ENCODE data around the gene IL10RB.

Gene IL10RB

DNA sequence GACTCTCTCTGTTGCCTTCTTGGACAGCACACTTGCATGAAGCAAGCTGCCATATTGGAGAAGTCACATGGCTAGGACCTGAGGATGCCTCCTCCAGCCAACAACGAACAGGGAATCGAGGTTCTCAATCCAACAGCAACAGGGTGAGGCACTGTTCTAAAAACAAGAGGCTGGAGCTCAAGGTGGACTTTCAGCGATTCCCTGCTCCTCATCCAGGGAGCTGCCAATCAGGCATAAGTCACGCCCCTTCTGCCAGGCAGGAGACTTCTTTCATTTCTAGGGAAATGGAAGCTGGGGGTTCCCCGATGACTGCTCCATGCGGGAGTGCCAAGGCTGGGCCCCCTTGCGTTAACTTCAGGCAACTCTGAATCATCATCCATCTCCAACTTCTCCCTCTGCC, 35.9 kb downstream of the IL10RB start:
- H3K27me3 ChIP-seq (ENCODE audit: insufficient read depth, low read length, poor library complexity) = no peaks in the 10 kb centered on the region
- DNase-seq (no peak), ATAC-seq (ENCODE audit: insufficient read depth, low read depth) (no peak)
- H3K4me3 ChIP-seq (ENCODE audit: low read depth in 1 of 2, low read length in 2 of 2) = peak overlapping the region in 1 of 2 experiments; percentile 2; a peak in 1 of 4 replicates
- no peaks in the 10 kb centered on the region for H4K20me1 ChIP-seq (ENCODE audit: insufficient read depth, low read length)
- H3K36me3 ChIP-seq (ENCODE audit: insufficient read depth, low read length) = no peaks in the 10 kb centered on the region
- H2AFZ ChIP-seq (ENCODE audit: low read depth, low read length) = peak overlapping the region; percentile 31; the same call in 1 of the 2 replicates
- H3K27ac ChIP-seq (ENCODE audit: low read length) = peak overlapping the region; percentile 87
- TF ChIP-seq, protein P1, sequence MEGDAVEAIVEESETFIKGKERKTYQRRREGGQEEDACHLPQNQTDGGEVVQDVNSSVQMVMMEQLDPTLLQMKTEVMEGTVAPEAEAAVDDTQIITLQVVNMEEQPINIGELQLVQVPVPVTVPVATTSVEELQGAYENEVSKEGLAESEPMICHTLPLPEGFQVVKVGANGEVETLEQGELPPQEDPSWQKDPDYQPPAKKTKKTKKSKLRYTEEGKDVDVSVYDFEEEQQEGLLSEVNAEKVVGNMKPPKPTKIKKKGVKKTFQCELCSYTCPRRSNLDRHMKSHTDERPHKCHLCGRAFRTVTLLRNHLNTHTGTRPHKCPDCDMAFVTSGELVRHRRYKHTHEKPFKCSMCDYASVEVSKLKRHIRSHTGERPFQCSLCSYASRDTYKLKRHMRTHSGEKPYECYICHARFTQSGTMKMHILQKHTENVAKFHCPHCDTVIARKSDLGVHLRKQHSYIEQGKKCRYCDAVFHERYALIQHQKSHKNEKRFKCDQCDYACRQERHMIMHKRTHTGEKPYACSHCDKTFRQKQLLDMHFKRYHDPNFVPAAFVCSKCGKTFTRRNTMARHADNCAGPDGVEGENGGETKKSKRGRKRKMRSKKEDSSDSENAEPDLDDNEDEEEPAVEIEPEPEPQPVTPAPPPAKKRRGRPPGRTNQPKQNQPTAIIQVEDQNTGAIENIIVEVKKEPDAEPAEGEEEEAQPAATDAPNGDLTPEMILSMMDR (IDR thresholded peaks at IDR 0.05; ENCODE audit: borderline replicate concordance, extremely low read depth, low read length, poor library complexity, severe bottlenecking) = no peak
- no peak for TF ChIP-seq EZH2 (IDR thresholded peaks at IDR 0.05; ENCODE audit: borderline replicate concordance, low read depth, low read length, severe bottlenecking)
- peaks cover 78% of the 10 kb centered on the region for H3K4me1 ChIP-seq (ENCODE audit: insufficient read depth, low read length)
- H3K9ac ChIP-seq (ENCODE audit: low read depth, low read length) = peak overlapping the region; percentile 41
- H3K79me2 ChIP-seq (ENCODE audit: insufficient read depth, low read length) = no peaks in the 10 kb centered on the region
- H3K4me2 ChIP-seq (ENCODE audit: insufficient read depth, low read length) = peak overlapping the region; percentile 36; the same call in 1 of the 2 replicates
- no peaks in the 10 kb centered on the region for H3K9me3 ChIP-seq (ENCODE audit: insufficient read depth, low read length, severe bottlenecking)

DNA sequence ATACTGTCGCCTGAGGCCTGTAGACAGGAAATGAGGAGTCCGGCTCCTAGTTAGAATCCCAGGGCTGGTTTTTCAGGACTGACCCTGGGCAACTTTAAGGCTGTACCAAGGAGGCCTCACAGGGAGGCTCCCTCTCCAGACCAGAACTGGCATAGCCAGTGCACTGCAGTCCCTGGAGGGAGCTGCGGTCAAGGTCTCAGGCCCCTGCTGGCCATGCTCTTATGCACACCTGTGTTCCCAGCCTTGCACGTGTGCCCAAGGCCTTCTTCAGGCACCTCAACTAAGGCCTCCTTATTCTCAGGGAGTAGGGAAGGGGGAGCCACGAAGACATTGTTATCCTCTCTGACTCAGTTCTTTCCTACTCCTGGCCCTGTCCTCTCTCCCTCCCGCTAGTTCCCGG, 36.6 kb downstream of the IL10RB start:
- Histone ChIP-seq H3K79me2 (ENCODE audit: insufficient read depth, low read length) (no peaks in the 10 kb centered on the region), H3K27ac (ENCODE audit: low read length) (peak overlapping the region; percentile 87), H4K20me1 (ENCODE audit: insufficient read depth, low read length) (no peaks in the 10 kb centered on the region), H2AFZ (ENCODE audit: low read depth, low read length) (no peak overlapping the region), H3K4me3 (ENCODE audit: low read depth in 1 of 2, low read length in 2 of 2) (no peak overlapping the region), H3K9ac (ENCODE audit: low read depth, low read length) (no peak overlapping the region), H3K27me3 (ENCODE audit: insufficient read depth, low read length, poor library complexity) (no peaks in the 10 kb centered on the region), H3K36me3 (ENCODE audit: insufficient read depth, low read length) (no peaks in the 10 kb centered on the region), H3K4me2 (ENCODE audit: insufficient read depth, low read length) (no peak overlapping the region), H3K9me3 (ENCODE audit: insufficient read depth, low read length, severe bottlenecking) (no peaks in the 10 kb centered on the region), H3K4me1 (ENCODE audit: insufficient read depth, low read length) (peaks cover 86% of the 10 kb centered on the region)
- DNase-seq (no peak), ATAC-seq (ENCODE audit: insufficient read depth, low read depth) (no peak)
- TF ChIP-seq, protein P1 (IDR thresholded peaks at IDR 0.05; ENCODE audit: borderline replicate concordance, extremely low read depth, low read length, poor library complexity, severe bottlenecking) = no peak

DNA sequence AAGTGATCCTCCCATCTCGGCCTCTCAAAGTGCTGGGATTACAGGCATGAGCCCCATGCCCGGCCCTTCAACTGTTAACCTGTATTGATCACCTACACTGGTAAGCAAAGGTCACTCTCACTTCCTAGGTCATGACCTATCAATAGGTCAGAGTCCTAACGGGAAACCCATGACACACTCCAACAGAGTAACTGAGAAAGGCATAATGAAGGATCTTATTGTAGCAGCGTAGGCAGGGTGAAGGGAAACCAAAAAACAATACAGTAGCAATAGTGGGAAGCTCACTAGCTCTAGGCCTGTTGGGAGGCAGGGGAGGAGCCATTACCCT, 39.1 kb downstream of the IL10RB start:
- Histone ChIP-seq H3K4me2 (ENCODE audit: insufficient read depth, low read length) (no peak overlapping the region), H4K20me1 (ENCODE audit: insufficient read depth, low read length) (no peaks in the 10 kb centered on the region), H3K4me1 (ENCODE audit: insufficient read depth, low read length) (peaks cover 97% of the 10 kb centered on the region), H3K9me3 (ENCODE audit: insufficient read depth, low read length, severe bottlenecking) (no peaks in the 10 kb centered on the region), H3K4me3 (ENCODE audit: low read depth in 1 of 2, low read length in 2 of 2) (no peak overlapping the region), H3K27me3 (ENCODE audit: insufficient read depth, low read length, poor library complexity) (no peaks in the 10 kb centered on the region), H3K79me2 (ENCODE audit: insufficient read depth, low read length) (no peaks in the 10 kb centered on the region), H3K27ac (ENCODE audit: low read length) (peak overlapping the region; percentile 58), H2AFZ (ENCODE audit: low read depth, low read length) (no peak overlapping the region), H3K36me3 (ENCODE audit: insufficient read depth, low read length) (no peaks in the 10 kb centered on the region), H3K9ac (ENCODE audit: low read depth, low read length) (no peak overlapping the region)
- TF ChIP-seq, protein P1 (IDR thresholded peaks at IDR 0.05; ENCODE audit: borderline replicate concordance, extremely low read depth, low read length, poor library complexity, severe bottlenecking) = no peak
- TF ChIP-seq EZH2 (IDR thresholded peaks at IDR 0.05; ENCODE audit: borderline replicate concordance, low read depth, low read length, severe bottlenecking) = no peak
- peak; percentile 1 for DNase-seq
- ATAC-seq (ENCODE audit: insufficient read depth, low read depth) = no peak

DNA sequence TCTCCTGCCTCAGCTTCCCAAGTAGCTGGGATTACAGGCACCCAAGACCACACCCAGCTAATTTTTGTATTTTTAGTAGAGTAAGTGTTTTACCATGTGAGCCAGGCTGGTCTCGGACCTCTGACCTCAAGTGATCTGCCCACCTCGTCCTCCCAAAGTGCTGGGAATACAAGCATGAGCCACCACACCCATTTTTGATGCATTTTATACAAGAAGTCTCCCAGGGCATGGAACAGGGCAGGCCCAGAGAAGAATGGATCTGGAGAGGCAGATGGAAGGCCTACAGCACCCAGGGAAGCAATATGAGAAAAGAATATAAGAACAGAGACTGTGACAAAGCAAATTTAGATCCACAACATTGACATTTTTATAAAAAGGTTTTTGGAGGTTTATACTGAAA, 39.8 kb downstream of the IL10RB start:
- Histone ChIP-seq H3K4me2 (ENCODE audit: insufficient read depth, low read length) (no peak overlapping the region), H2AFZ (ENCODE audit: low read depth, low read length) (no peak overlapping the region), H3K27me3 (ENCODE audit: insufficient read depth, low read length, poor library complexity) (no peaks in the 10 kb centered on the region), H3K36me3 (ENCODE audit: insufficient read depth, low read length) (no peaks in the 10 kb centered on the region), H3K4me3 (ENCODE audit: low read depth in 1 of 2, low read length in 2 of 2) (no peak overlapping the region), H3K9me3 (ENCODE audit: insufficient read depth, low read length, severe bottlenecking) (no peaks in the 10 kb centered on the region), H3K79me2 (ENCODE audit: insufficient read depth, low read length) (no peaks in the 10 kb centered on the region), H4K20me1 (ENCODE audit: insufficient read depth, low read length) (no peaks in the 10 kb centered on the region), H3K27ac (ENCODE audit: low read length) (peak overlapping the region; percentile 44; the same call in 1 of the 2 replicates), H3K9ac (ENCODE audit: low read depth, low read length) (no peak overlapping the region), H3K4me1 (ENCODE audit: insufficient read depth, low read length) (peaks cover 91% of the 10 kb centered on the region)
- TF ChIP-seq, protein P1 (IDR thresholded peaks at IDR 0.05; ENCODE audit: borderline replicate concordance, extremely low read depth, low read length, poor library complexity, severe bottlenecking) = no peak
- TF ChIP-seq EZH2 (IDR thresholded peaks at IDR 0.05; ENCODE audit: borderline replicate concordance, low read depth, low read length, severe bottlenecking) = no peak
- ATAC-seq (ENCODE audit: insufficient read depth, low read depth) (no peak), DNase-seq (no peak)

All from DND-41 (cell line).